ENCODE data around the gene FSHR.

FSHR gene

DNA sequence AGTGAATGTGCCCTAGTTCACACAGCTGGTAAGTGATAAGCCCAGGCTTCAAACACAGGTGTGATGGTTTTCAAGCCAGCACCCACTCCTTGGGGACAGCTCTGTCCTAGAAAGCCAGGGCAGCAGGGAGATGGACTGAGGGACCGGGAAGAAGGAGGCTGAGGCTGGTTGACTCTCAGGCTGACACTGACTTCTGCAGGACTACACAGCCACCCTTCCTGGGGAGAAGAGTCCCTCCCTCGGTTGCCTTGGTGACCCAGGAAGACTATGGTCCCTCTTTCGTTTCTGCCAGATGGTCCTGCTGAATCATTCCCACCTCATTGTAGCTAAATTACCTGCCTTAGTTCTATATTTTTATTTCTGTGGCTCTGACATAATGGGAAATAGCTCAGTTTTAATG is 11.3 kb upstream of the FSHR start:
- DNase-seq = no peak
- H3K9me3 ChIP-seq = no peaks in the 10 kb centered on the region
- intact Hi-C loops (cut with DNase I; ENCODE audit: low total_unique reads) = no loop called here
- peaks cover 0 to 6% (median 0%) of the 10 kb centered on the region in 4 donors for H3K4me1 ChIP-seq
- TF ChIP-seq, protein P1, sequence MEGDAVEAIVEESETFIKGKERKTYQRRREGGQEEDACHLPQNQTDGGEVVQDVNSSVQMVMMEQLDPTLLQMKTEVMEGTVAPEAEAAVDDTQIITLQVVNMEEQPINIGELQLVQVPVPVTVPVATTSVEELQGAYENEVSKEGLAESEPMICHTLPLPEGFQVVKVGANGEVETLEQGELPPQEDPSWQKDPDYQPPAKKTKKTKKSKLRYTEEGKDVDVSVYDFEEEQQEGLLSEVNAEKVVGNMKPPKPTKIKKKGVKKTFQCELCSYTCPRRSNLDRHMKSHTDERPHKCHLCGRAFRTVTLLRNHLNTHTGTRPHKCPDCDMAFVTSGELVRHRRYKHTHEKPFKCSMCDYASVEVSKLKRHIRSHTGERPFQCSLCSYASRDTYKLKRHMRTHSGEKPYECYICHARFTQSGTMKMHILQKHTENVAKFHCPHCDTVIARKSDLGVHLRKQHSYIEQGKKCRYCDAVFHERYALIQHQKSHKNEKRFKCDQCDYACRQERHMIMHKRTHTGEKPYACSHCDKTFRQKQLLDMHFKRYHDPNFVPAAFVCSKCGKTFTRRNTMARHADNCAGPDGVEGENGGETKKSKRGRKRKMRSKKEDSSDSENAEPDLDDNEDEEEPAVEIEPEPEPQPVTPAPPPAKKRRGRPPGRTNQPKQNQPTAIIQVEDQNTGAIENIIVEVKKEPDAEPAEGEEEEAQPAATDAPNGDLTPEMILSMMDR (IDR thresholded peaks at IDR 0.05) = no peak
- no peak overlapping the region for H3K4me3 ChIP-seq
- H3K27me3 ChIP-seq = no peaks in the 10 kb centered on the region
- H3K36me3 ChIP-seq = no peaks in the 10 kb centered on the region
- H3K27ac ChIP-seq = no peak overlapping the region

DNA sequence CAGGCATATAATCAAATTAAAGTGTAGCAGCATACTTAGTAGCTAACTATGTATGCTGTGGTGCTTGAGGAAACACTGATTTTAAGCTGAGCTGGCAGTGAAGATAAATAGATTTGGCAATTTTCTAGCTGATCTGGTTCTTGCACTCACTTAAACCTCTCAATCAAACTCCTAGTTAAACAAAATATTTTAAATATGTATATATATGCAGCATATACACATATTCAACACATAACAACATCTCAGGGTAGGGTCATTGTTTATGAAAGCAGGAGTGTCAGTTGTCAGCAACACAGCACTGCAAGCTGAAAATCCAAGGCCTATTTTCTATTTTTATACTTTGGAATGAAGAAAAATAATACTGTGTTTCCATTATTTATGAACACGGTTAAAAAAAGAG is 10.4 kb upstream of the FSHR start:
- H3K27me3 ChIP-seq = no peaks in the 10 kb centered on the region
- H3K36me3 ChIP-seq = no peaks in the 10 kb centered on the region
- TF ChIP-seq, protein P1 (IDR thresholded peaks at IDR 0.05) = no peak
- intact Hi-C loops (cut with DNase I; ENCODE audit: low total_unique reads) = no loop called here
- DNase-seq = no peak
- H3K4me1 ChIP-seq = peaks cover 0 to 6% (median 0%) of the 10 kb centered on the region in 4 donors
- H3K4me3 ChIP-seq = no peak overlapping the region
- H3K9me3 ChIP-seq = no peaks in the 10 kb centered on the region
- no peak overlapping the region for H3K27ac ChIP-seq

DNA sequence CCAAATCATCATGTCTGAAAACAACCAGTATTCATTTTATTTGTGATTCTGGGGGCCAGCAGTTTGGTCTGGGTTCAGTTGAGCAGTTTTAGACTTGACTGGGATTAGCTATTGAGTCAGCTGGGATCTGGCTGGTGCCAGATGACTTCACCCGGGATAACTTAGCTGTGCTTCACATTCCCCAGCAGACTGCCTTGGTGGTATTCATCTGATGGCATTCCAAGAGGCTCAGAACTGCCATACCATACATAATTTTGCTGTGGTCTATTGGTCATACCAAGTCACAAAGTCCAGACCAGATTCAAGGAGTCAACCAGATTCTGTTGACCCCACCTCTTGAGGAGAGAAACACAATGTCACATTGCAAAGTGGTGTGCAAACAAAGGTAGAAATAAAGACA is 7.8 kb upstream of the FSHR start:
- Histone ChIP-seq H3K4me3 (no peak overlapping the region), H3K9me3 (no peaks in the 10 kb centered on the region), H3K27ac (no peak overlapping the region), H3K4me1 (peaks cover 0 to 6% (median 0%) of the 10 kb centered on the region in 4 donors), H3K27me3 (no peaks in the 10 kb centered on the region), H3K36me3 (no peaks in the 10 kb centered on the region)
- TF ChIP-seq, protein P1 (IDR thresholded peaks at IDR 0.05) = no peak
- intact Hi-C loops (cut with DNase I; ENCODE audit: low total_unique reads) = no loop called here
- DNase-seq = no peak

DNA sequence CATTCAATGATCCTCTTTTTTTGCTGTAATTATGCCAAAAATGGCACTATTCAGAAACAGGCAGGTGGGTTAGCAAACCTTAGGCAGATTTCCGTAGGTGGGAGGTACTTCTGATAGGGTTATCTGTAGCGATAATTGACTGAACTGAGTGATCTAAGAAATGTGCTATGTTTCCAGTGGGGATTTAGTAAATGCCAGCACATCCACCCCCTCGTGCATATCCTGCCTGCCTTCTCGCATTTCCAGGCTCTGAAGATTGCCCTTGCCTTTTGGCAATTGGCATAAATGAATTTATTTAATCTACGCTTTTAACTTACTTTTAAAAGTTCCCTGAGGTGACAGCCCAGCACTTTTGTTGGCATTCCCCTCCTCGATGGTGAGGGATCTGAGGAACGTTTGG is 576 bp upstream of the FSHR start:
- no peak overlapping the region for H3K4me3 ChIP-seq
- intact Hi-C loops (cut with DNase I; ENCODE audit: low total_unique reads) = no loop called here
- TF ChIP-seq, protein P1 (IDR thresholded peaks at IDR 0.05) = no peak
- no peaks in the 10 kb centered on the region for H3K9me3 ChIP-seq
- no peaks in the 10 kb centered on the region for H3K36me3 ChIP-seq
- H3K27ac ChIP-seq = no peak overlapping the region
- H3K27me3 ChIP-seq = no peaks in the 10 kb centered on the region
- no peak for DNase-seq
- no peaks in the 10 kb centered on the region for H3K4me1 ChIP-seq

DNA sequence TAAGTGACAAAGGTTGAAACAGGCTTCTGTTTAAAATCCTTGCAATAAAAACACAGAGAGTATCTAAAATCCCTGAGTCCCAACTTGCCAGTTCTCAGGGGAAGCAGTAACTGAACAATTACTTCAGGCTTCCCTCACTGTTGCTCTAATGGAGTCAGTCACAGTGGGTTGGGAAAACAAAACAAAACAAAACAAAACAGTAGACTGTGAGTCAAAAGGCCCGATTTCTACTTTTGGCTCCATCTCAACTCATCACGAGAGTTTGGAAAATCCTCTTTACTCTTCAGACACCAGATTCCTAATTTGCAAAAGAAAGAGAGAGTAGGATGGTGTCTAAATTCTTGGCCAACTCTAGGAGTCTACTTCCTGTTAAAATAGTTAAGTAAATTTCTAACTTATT is 1.1 kb downstream of the FSHR start:
- H3K4me1 ChIP-seq = no peaks in the 10 kb centered on the region
- TF ChIP-seq, protein P1 (IDR thresholded peaks at IDR 0.05) = no peak

DNA sequence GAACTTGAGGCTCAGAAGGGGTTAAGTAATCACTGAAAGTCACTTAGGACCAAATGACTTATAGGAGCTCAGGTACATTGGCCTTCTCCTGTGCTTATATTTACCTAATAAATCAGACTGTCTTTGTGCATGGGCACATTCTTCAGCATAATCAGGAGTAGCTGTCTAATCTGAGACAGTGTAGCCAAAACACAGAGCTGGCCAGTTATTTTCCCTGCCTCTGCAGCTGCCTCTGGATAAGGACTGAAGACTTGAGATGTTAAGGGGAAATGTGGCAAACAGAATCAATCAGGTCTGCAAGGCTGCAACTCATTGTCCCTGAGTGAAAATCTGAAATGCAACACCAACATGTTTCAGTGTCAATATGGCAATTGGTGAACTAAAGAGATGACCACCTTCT is 1.5 kb downstream of the FSHR start:
- Histone ChIP-seq H3K27me3 (no peaks in the 10 kb centered on the region), H3K4me3 (no peak overlapping the region), H3K27ac (no peak overlapping the region), H3K9me3 (no peaks in the 10 kb centered on the region), H3K36me3 (no peaks in the 10 kb centered on the region), H3K4me1 (no peaks in the 10 kb centered on the region)
- TF ChIP-seq, protein P1 (IDR thresholded peaks at IDR 0.05) = no peak
- DNase-seq = no peak
- intact Hi-C loops (cut with DNase I; ENCODE audit: low total_unique reads) = no loop called here

More for the DNA sequence above, 1.1 kb downstream of the FSHR start:
- no peak overlapping the region for H3K4me3 ChIP-seq
- no peaks in the 10 kb centered on the region for H3K27me3 ChIP-seq
- H3K9me3 ChIP-seq = no peaks in the 10 kb centered on the region
- H3K36me3 ChIP-seq = no peaks in the 10 kb centered on the region
- H3K27ac ChIP-seq = no peak overlapping the region
- no peak for DNase-seq
- intact Hi-C loops (cut with DNase I; ENCODE audit: low total_unique reads) = no loop called here
